Right ventricle myocardium inferior (tissue), 1 donor: ENCODE measurements around the gene FGFBP1. TPM values are rescaled to one million over a fixed set of nuclear protein-coding genes. Genes with fewer than 3 reads are reported as not detected.

Experiments
- ATAC-seq: fragments of 200-7000 bp; cut with Tn5 transposase; one replicate; pipeline ENCODE4 v1.9.1; 2020; ENCODE audit warnings: mild to moderate bottlenecking, moderate library complexity
- DNase-seq: peaks from one replicate; pipeline ENCODE4 v3.0.0; 2021; ENCODE audit errors: missing footprints
- intact Hi-C: fragments of 100-400 bp; cut with DNase I; formaldehyde crosslinking; loops from one replicate; pipeline ENCODE4 v1.11.0; 2022
- total RNA-seq: library from RNA; stranded (reverse); fragmentation: NEBNext Ultra II Directional; extraction: Animal tissue kit (Norgen Biotek cat#: 25700); gene quantifications from one replicate; pipeline ENCODE4 v1.2.1, GENCODE V29; 2021
- donor health status: DM: no; HTN: yes; CAD: no; lungs with severe emphysema.

FGFBP1 gene
- total RNA-seq, 1 donor from 2014 or later = not detected

DNA sequence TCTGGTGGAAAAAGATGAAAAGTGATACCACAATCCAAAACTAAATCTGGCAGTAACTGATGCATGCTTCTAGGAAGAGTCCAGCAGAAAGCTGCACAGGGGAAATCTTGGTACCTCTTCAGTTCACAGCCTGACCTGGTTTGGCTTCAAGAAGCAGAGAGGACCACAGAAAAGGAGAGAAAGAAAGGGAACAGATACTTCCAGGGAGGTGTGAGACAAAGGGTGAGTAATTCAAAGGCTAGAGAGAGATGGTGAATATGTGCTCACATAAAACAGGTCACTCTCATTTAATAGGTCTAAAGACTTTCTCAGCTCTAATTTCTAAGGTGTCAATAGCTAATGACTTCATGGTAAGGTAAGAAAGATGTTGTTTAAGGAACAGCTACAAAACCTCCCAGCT lies 13.2 kb upstream of the FGFBP1 start:
- DNase-seq (no peak), ATAC-seq (no peak)
- intact Hi-C loops = no loop called here

DNA sequence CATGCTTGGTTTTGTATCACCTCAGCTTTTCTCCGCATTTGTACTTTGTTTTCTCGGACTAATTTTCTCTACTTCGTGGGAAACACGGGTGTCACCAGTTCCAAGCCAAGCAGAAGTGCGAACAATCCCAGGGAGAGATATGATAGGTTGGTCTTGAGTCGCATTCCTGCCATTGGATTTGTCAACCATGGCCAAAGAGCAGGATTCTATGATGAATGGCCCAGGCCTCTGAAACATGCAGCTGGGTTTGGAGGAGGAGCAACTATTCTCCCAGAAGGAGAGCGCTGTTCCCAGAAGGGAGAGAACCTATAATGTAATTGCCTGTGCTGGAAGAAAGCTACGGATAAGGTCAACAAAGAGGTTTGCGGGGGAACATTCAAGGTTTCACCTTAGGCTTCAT lies 10.3 kb upstream of the FGFBP1 start:
- no peak for ATAC-seq
- intact Hi-C loops = no loop called here
- no peak for DNase-seq

DNA sequence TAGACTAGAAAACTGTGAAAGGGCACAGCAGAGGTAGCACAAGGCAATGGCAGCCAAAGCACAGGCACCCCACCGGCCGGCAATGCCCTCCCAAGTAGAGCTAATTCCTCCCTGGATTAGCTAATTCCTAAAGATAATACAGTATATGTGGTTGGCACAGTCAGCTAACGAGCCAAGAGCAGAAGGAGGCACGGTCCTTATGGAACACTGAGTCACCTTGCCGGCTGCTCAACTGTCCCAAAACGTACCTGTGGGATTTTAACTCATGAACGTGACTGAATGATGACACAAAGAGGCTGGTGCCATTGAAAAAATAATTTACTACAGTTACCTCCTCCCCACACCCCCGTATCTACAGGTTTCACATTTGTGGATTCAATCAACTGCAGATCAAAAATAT lies 9.1 kb upstream of the FGFBP1 start:
- DNase-seq (no peak), ATAC-seq (no peak)
- intact Hi-C loops = no loop called here

DNA sequence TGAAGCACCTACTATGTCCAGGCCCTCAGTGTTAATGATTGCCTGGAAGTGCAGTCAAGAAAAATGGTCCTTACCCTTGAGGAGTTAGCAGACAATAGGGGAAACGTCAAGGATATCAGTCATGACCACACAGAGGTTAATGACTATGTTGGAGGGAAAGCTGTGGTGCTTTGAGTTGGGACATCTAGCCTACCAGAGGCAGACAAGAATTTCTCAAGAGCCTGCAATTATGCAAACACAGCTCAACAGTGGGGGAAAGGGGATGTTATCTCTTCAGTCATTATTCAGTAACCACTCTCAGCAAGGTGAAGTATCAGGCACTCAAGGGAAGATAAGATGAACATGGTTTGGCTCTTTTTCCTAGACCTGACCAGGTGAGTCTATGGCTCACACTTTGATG lies 7.0 kb upstream of the FGFBP1 start:
- intact Hi-C loops = no loop called here

DNA sequence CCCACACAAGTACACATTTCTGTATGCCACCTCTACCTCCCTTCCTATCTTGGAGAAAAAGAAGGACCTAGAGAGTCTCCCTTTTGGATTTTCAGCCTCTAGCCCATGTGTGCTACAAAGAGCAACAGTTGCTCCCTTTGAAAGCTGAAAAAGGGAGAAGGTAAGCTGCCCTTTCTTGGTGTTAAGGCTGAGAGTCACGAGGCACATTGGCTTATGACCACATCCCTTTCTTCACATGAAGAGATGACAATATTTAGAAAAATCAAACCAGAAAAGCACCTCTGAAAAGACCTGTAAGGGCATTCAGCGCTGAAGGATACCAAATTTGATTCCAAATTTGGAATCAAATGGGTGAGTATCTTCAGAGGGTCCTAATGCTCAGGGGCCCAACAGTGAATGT lies 6.4 kb upstream of the FGFBP1 start:
- no peak for DNase-seq
- intact Hi-C loops = no loop called here
- no peak for ATAC-seq

More for the DNA sequence above, 7.0 kb upstream of the FGFBP1 start:
- DNase-seq = no peak
- no peak for ATAC-seq

DNA sequence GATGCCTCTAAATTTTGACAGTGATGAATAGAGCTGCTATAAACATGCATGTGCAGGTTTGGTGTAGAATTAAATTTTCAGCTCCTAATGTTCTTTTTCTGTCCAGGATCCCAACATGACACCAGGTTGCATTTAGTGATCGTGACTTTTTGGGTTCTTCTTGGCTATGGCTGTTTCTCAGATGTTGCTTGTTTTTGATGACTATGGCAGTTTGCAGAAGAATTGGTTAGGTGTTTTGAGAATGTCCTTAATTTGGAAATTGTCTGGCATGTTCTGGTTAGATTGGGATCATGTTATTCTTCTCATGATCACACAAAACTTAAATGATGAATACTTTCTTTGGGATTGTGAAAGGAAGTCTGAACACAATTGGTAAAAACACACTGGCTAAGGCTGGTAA lies 3.7 kb upstream of the FGFBP1 start:
- intact Hi-C loops = no loop called here
- ATAC-seq = no peak

DNA sequence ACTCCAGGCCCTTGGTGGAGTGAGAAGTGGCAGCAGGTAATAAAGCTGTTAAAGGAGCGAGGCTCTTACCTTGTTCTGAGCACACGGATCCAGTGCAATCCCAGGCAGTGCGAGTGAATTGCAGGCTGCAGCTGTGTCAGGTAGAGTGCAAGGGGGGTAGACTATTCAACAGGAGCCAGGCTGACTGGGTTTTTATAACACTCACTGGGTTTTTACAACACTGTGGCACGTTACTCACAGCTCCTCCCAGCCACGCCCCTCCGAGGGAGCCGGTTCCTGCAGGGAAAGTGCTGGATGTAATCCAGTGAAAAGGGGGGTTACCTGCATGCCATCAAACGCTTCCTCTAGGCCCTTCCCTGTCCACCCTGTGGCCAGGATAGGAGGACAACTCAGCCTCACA lies 358 bp downstream of the FGFBP1 start:
- ATAC-seq (no peak), DNase-seq (no peak)
- intact Hi-C loops = no loop called here

More for the DNA sequence above, 3.7 kb upstream of the FGFBP1 start:
- no peak for DNase-seq

DNA sequence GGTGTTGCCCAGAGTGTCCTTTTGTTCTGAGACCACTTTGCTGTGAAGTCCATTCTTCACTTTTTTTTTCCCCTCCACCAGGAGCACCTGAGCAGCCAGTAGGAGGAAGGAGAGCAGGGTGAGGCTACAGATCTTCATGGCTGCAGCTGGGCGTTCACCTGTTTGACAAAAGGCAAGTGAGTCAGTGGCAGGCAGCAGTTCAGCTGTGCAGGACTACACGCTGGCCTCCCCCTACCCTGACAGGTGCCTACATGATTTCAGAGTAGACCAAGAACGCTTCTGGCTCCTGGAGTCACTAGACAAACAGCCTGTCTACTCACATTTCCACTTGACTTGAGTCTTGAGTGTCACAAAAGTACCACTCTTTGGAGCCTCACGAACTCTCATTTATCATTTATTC lies 2.0 kb downstream of the FGFBP1 start:
- ATAC-seq (no peak), DNase-seq (no peak)
- intact Hi-C loops = no loop called here

DNA sequence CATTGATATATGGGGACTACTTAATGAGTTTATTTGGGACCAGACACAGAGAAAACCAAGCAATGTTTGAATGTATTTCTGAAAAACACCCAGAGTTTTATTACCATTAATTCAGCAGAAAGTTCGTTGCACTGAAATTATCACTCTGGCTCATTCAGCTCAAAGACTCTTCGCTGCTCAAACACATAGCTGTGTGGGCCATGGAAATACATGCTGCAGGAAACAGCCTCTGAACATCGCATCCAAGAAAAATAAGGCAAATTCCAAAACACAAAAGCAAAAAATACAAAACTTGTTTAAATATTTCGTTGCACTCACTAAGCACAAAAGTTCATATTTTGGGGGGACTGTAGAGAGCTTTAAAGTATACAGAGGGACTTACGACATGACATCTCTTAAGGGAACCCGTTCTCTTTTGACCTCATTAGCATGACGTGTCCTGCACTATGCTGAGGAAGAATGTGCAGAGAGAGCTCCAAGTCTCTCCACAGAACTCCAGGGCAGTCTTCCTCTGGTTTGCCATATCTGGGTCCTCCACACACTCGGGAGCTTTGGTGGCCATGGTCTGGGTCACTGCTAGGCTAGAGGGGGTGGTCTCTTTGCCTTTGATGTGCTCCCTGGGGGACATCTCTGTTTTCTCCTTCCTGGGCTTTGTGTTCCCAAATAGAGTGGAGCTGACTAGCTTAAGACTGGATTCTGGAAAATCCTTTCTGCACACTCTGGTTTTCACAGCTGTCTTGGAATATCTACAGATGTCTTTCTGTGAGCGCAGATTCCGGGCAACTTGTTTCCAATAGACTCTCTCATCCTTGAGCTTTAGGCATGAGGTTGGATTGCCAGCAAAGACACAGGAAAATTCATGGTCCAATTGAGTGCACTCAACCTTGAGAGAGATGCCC lies 2.8 kb downstream of the FGFBP1 start:
- ATAC-seq = peak; percentile 26
- intact Hi-C loops = no loop called here
- no peak for DNase-seq

DNA sequence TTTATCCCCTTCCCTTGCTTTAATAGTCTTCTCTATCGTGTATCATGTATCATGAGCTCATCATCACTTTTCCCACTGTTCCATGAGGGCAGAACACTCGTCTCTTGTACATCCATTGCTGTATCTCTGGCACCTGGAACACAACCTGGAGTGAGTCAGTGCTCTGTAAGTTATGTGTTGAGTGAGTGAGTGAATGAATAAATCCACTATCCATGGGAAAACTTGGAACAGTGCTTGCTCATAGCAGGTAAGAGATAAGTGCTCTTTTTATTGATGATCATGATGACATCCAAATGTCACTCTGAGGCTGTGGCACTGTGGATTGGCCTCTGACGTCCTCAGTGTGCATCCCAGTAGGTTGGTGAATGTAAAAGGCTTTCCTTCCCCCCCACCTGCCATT lies 4.3 kb downstream of the FGFBP1 start:
- intact Hi-C loops = no loop called here
- ATAC-seq = no peak
- DNase-seq = no peak

DNA sequence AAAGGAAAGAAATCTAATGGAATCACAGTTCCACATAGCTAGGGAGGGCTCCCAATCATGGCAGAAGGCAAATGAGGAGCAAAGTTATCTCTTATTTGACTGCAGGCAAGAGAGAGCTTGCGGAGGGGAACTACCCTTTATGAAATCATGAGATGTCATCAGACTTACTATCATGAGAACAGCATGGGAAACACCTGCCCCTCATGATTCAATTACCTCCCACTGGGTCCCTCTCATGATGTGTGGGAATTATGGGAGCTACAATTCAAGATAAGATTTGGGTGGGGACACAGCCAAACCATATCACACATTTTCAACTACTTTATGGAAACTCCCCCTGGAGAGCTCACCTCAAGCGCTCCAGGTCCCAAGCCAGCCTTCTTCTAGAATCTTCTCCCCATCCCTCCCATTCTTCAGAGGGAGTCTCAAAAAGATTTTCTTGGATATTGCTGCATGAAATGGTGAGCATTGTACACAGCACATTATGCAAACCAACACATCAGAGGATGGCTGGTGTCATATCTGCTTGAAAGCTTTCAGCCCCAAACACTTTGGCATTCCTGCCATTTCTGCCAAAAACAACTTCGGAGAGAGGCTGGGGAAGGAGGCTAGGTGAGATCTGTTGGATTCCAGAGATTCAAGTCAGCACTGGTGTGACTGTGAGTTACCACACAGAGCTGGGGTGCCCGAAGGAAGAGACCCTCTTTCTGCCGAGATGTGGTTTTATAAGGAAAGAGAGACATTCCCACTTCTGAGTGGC lies 6.9 kb downstream of the FGFBP1 start:
- intact Hi-C loops = no loop called here
- DNase-seq = no peak
- no peak for ATAC-seq

DNA sequence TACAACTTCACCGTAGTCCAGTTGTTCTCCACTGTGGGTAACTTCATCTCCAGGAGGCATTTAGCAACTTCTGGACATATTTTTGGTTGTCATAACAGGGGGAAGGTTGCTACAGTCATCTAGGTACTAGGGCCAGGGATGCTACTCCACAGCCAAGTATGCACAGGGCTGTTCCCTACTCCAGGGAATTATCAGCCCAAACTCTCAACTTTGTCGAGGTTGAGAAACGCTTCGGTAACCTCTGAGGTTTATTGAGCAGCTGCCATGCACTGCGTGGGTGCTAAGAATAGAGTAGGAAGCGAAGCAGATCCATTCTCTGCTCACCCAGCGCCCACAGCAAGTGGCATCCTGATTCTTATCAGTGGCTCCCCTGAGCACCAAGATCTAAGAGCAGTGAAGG lies 8.2 kb downstream of the FGFBP1 start:
- ATAC-seq = no peak
- DNase-seq = no peak

DNA sequence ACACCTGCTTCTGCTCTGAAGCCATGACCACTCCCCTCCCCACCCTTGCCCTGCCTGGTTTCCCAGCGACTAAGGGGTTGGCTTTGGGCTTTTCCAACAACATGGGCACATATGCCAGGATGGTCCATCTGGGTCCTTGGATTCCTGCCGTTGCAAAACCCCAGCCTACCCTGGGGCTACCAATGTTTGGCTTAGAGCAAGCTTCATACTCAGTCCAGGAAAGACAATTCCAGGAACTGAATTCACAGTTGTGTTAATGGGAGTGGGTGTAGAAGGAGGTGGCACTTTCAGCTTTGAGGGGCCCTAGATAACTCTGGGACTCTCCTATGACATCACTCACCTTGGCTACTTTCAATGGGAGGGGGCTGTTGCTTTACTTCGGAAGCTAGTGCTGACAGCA lies 9.0 kb downstream of the FGFBP1 start:
- ATAC-seq = no peak
- DNase-seq = no peak
- intact Hi-C loops = no loop called here

More for the DNA sequence above, 8.2 kb downstream of the FGFBP1 start:
- intact Hi-C loops = no loop called here

DNA sequence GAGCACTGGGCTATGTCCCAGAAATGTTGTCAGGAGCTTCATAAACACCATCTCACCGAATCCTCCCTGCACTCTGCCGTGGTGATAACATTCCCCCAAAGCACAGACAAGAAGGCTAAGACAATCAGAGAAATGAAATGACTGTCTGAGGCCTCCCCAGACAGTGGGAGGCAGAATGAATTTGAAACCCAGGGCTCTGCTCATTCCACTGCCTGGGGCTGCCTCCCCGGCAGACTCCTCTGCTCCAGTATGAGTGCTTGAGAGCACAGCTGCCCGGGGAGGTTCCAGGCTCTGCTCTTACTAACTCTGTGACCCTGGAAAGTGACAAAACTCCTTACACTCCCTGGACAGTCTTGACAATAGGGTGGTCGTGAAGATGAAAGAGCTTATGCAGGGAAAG lies 9.7 kb downstream of the FGFBP1 start:
- ATAC-seq (no peak), DNase-seq (no peak)
- intact Hi-C loops = no loop called here

DNA sequence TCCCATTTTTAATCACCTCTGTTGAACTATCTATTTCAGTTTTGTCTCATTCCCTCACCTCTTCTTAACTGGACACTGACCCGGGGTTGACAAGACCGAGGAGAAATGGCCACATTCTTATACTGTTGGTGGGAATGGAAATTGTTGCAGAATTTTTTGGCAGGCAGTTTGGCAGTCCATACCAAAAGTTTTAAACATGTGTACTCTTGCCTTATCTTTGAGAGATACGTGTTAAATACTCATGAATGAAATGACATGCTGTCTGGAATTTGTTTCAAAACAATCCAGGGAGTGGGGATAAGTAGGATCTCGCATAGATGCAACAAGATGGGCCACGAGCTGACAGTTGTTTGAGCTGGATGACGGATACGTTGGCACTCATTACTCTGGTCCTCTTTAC lies 12.1 kb downstream of the FGFBP1 start:
- ATAC-seq (no peak), DNase-seq (no peak)
- intact Hi-C loops = no loop called here

DNA sequence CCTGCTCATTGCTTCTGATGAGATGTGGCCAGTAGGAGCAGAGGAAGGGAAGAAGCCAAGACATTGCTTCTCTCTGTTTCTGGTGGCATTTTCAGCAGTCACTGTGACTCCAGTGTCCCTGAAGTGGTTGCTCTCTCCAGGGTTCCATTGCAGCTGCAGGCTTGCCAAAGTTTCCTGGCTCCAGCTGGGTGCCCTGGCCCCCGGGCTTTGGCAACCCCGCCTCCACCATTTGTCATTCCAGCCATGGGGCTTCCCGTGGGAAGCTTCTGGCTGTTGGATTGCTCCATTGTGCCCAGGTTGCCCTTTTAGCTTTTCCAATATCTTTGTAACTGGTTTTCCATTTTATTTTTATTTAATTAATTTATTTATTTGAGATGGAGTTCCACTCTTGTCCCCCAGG lies 12.7 kb downstream of the FGFBP1 start:
- no peak for ATAC-seq
- intact Hi-C loops = no loop called here
- DNase-seq = no peak

DNA sequence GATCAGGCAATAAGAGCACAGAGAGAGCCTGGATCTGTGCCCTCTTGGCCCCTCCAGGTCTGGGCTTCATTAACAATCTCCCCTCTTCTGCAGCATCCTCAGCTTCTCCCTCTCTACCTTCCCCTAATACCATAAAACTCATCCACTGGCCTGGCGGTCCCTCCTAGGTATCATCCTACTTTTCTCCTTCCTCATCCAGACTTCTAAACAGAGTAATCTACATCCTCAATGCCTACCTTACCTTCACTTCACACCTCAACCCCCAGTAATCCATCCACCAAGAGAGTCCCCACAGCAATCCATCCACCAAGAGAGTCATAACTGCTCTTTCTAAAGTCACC lies 17.0 kb downstream of the FGFBP1 start:
- ATAC-seq = no peak
- no peak for DNase-seq
- intact Hi-C loops = no loop called here

DNA sequence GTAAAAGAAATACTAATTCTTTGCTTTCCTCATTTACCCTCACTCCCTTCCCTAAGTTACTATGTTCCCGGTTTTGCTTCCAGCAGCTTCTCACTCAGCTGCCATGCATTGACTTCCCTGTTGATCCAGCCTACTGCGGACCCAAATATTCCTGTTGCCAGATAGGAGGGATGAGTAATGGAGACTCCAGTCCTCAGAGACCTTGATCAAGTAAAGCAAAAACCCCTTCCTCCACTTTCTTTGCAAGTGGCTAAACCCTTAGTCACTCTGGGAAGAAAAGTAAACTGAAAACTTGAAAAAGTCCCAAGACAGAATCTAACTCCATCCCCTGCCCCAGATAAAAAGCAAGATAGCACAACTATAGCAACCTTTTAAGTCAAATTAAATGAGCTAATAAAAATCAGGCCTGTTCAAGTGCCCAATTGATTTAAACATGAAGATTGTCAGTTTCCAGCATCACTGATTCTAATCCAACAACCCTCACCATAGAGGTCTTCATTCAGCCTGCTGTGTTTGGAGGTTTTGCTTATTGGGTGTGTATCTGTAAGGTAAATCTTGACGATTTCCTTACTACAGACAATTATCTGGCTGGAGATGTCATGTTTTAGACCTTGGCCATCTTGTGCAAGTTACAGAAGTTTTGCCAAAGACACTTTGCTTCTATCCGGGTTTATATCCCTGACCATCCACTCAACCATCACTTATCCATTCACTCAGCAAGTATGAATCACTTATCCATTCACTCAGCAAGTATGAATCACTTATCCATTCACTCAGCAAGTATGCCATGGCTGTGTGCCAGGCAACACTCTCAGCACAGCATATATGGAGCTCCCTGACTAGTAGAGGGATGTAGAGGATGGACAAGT lies 17.6 kb downstream of the FGFBP1 start:
- ATAC-seq = peak; percentile 28
- no peak for DNase-seq
- intact Hi-C loops = no loop called here

DNA sequence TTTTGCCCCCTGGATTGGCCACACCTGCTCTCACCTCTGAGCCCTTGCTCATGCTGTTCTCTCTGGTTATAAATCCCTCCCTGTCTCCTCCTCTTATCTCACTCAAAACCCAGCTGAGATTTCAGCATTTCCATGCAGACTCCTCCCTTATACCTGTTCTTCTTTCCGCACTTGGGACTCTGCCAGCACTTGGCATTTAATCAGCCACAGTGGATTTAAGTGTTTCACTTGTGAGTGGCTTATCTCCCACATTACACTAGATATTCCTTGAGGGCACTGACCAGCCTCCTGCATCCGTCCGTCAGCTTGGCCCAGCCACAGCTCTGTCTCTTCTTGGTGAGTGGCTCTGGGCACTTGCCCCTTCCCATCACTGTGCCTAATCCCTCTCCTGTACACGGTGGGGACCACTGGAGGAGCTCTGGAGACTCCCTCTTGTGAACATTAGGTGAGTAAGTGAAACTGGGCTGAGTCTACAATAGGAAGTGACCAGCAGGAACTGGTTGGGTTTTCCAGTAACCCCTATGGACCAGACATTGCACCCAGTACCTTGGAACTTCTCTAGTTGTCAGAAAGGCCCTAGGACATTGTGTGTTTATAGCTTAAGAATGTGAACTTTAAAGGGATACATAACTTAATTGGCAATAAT lies 19.9 kb downstream of the FGFBP1 start:
- DNase-seq (no peak), ATAC-seq (no peak)
- intact Hi-C loops = no loop called here
